Esophagus muscularis mucosa (tissue), 4 donors: ENCODE measurements around the gene TNFRSF14. TPM values are rescaled to one million over a fixed set of nuclear protein-coding genes. Genes with fewer than 3 reads are reported as not detected.

Experiments
- DNase-seq: peaks from one replicate; pipeline ENCODE4 v3.0.0-alpha.2; 2017; ENCODE audit errors: extremely low spot score
- H3K27ac ChIP-seq, 4 donors: fragments of 200-600 bp; sonication (generic); replicated peaks in 1 of 4; 1 replicate in 3 of 4; 2 replicates in 1 of 4; pipeline ENCODE4 v1.5.1; 2016 to 2019; ENCODE audit warnings: mild to moderate bottlenecking in 1 of 4
- H3K27me3 ChIP-seq, 4 donors: fragments of 200-600 bp; sonication (generic); one replicate each; pipeline versions ENCODE4 v1.5.1 to v1.6.0; 2016 to 2019
- H3K36me3 ChIP-seq, 4 donors: fragments of 200-600 bp; sonication (generic); one replicate each; pipeline ENCODE4 v1.5.1; 2016 to 2019
- H3K4me1 ChIP-seq, 4 donors: fragments of 200-600 bp; sonication (generic); one replicate each; pipeline ENCODE4 v1.5.1; 2016 to 2019
- H3K4me3 ChIP-seq, 4 donors: fragments of 200-600 bp; sonication (generic); 1 replicate in 2 of 4; 2 replicates in 2 of 4; pipeline ENCODE4 v1.5.1; 2016 to 2019; ENCODE audit warnings: mild to moderate bottlenecking in 4 of 4, moderate library complexity in 1 of 4
- H3K9me3 ChIP-seq, 4 donors: fragments of 200-600 bp; sonication (generic); 1 replicate in 3 of 4; 2 replicates in 1 of 4; pipeline ENCODE4 v1.5.1; 2016 to 2019
- CTCF ChIP-seq, 3 experiments: fragments of 200-600 bp in 2 of 3; fragments of 450-650 bp in 1 of 3; sonication (generic) in 2 of 3; IDR thresholded peaks; one replicate each; pipeline ENCODE4 v1.5.1; 2017 to 2019; ENCODE audit warnings: antibody characterized with exemption in 3 of 3, mild to moderate bottlenecking in 2 of 3, moderate library complexity in 1 of 3
- EP300 ChIP-seq: sonication (generic); formaldehyde crosslinking; IDR thresholded peaks from one replicate; pipeline ENCODE4 v1.6.1; 2017; ENCODE audit warnings: antibody characterized with exemption
- POLR2A ChIP-seq: fragments of 450-650 bp; IDR thresholded peaks from one replicate; pipeline ENCODE4 v1.6.1; 2017; ENCODE audit warnings: antibody characterized with exemption, moderate library complexity, mild to moderate bottlenecking, low read depth
- POLR2AphosphoS5 ChIP-seq, 2 donors: sonication (generic); formaldehyde crosslinking; IDR thresholded peaks; one replicate each; pipeline ENCODE4 v1.6.1; 2017; ENCODE audit warnings: antibody characterized with exemption in 2 of 2
- whole genome bisulfite sequencing: methylation state at CpG from one replicate; pipeline ENCODE4 v1.1.5; 2018; 5-methylcytosine and 5-hydroxymethylcytosine counted together
- intact Hi-C: fragments of 100-400 bp; cut with DNase I; formaldehyde crosslinking; loops from one replicate; pipeline ENCODE4 v1.15.1; 2023
- total RNA-seq, 4 donors: library from RNA; depleted of rRNA; stranded (reverse); fragments of >200 nt; gene quantifications; one replicate each; pipeline versions ENCODE4 v1.1.0 to v1.2.1, GENCODE V29; 2016

Gene TNFRSF14
- total RNA-seq, 4 donors from 2014 or later = 26.2 to 49.2 (median 42.5) TPM

- intact Hi-C loops = no loop called here
- no peak overlapping the region for H3K4me3 ChIP-seq
- no peak for DNase-seq
- peaks cover 0 to 57% (median 0%) of the 10 kb centered on the region in 4 donors for H3K27me3 ChIP-seq
- H3K27ac ChIP-seq = no peak overlapping the region
- H3K36me3 ChIP-seq = no peaks in the 10 kb centered on the region
- H3K9me3 ChIP-seq = peaks cover 0 to 24% (median 3%) of the 10 kb centered on the region in 4 donors
- 85% methylated on average over 11 of the region's 25 CpGs for WGBS
- peaks cover 7 to 12% (median 9%) of the 10 kb centered on the region in 4 donors for H3K4me1 ChIP-seq
- TF ChIP-seq EP300 = no peak
- TF ChIP-seq CTCF (IDR thresholded peaks at IDR 0.05) = no peak
- no peak for TF ChIP-seq POLR2AphosphoS5 (IDR thresholded peaks at IDR 0.05)
Observed at GRCh38 chr1:2603521-2604155, 47.5 kb downstream of the TNFRSF14 start.

- H3K9me3 ChIP-seq = peaks cover 0 to 19% (median 0%) of the 10 kb centered on the region in 4 donors
- H3K27me3 ChIP-seq = peaks cover 0 to 60% (median 0%) of the 10 kb centered on the region in 4 donors
- H3K4me3 ChIP-seq = no peak overlapping the region
- peaks cover 7 to 12% (median 9%) of the 10 kb centered on the region in 4 donors for H3K4me1 ChIP-seq
- TF ChIP-seq POLR2AphosphoS5 (IDR thresholded peaks at IDR 0.05) (no peak), CTCF (IDR thresholded peaks at IDR 0.05) (no peak), POLR2A (no peak), EP300 (no peak)
- H3K36me3 ChIP-seq = no peaks in the 10 kb centered on the region
- 80% methylated on average over 9 of the region's 19 CpGs for WGBS
- intact Hi-C loops = no loop called here
- no peak for DNase-seq
- no peak overlapping the region for H3K27ac ChIP-seq
Observed at GRCh38 chr1:2604156-2604843, 48.1 kb downstream of the TNFRSF14 start.

- TF ChIP-seq EP300 (no peak), POLR2AphosphoS5 (IDR thresholded peaks at IDR 0.05) (no peak), POLR2A (no peak), CTCF (IDR thresholded peaks at IDR 0.05) (no peak)
- H3K36me3 ChIP-seq = no peaks in the 10 kb centered on the region
- 86% methylated on average over 5 of the region's 14 CpGs for WGBS
- peaks cover 0 to 19% (median 0%) of the 10 kb centered on the region in 4 donors for H3K9me3 ChIP-seq
- intact Hi-C loops = no loop called here
- H3K4me3 ChIP-seq = no peak overlapping the region
- H3K27me3 ChIP-seq = peaks cover 0 to 66% (median 0%) of the 10 kb centered on the region in 4 donors
- no peak for DNase-seq
- peaks cover 7 to 12% (median 9%) of the 10 kb centered on the region in 4 donors for H3K4me1 ChIP-seq
- no peak overlapping the region for H3K27ac ChIP-seq
Observed at GRCh38 chr1:2604844-2605508, 48.8 kb downstream of the TNFRSF14 start.

- no peak for DNase-seq
Observed at GRCh38 chr1:2605509-2606395, 49.6 kb downstream of the TNFRSF14 start.

More at GRCh38 chr1:2605509-2606395, 49.6 kb downstream of the TNFRSF14 start:
- Histone ChIP-seq H3K4me1 (peaks cover 10 to 14% (median 12%) of the 10 kb centered on the region in 4 donors), H3K4me3 (no peak overlapping the region), H3K36me3 (no peaks in the 10 kb centered on the region), H3K9me3 (peaks cover 0 to 16% (median 0%) of the 10 kb centered on the region in 4 donors), H3K27ac (no peak overlapping the region), H3K27me3 (peaks cover 0 to 72% (median 0%) of the 10 kb centered on the region in 4 donors)
- intact Hi-C loops = no loop called here
- TF ChIP-seq EP300 = no peak
- TF ChIP-seq POLR2A = no peak
- TF ChIP-seq POLR2AphosphoS5 (IDR thresholded peaks at IDR 0.05) = no peak
- no peak for TF ChIP-seq CTCF (IDR thresholded peaks at IDR 0.05)
- 86% methylated on average over 30 of the region's 48 CpGs for WGBS
